Left ventricle myocardium inferior (tissue), 1 donor: ENCODE measurements around the gene MLST8. TPM values are rescaled to one million over a fixed set of nuclear protein-coding genes. Genes with fewer than 3 reads are reported as not detected.

Experiments used
- DNase-seq: peaks from one replicate; pipeline ENCODE4 v3.0.0-alpha.2; 2020
- H3K27ac ChIP-seq: fragments of 200-600 bp; replicated peaks from 2 replicates; pipeline ENCODE4 v1.8.0; 2021
- H3K27me3 ChIP-seq: fragments of 200-600 bp; 2 replicates; pipeline ENCODE4 v1.8.0; 2021; ENCODE audit warnings: low read depth
- H3K36me3 ChIP-seq: fragments of 200-600 bp; 2 replicates; pipeline ENCODE4 v1.8.0; 2021
- H3K4me1 ChIP-seq: fragments of 200-600 bp; 2 replicates; pipeline ENCODE4 v1.8.0; 2021
- H3K4me3 ChIP-seq: fragments of 200-600 bp; 2 replicates; pipeline ENCODE4 v1.8.0; 2021; ENCODE audit warnings: mild to moderate bottlenecking, moderate library complexity
- H3K9me3 ChIP-seq: fragments of 200-600 bp; replicated peaks from 2 replicates; pipeline ENCODE4 v1.8.0; 2021
- intact Hi-C: fragments of 100-400 bp; cut with micrococcal nuclease; formaldehyde crosslinking; loops from one replicate; pipeline ENCODE4 v1.11.0; 2022
- total RNA-seq: library from RNA; stranded (reverse); fragmentation: NEBNext Ultra II Directional; extraction: Animal tissue kit (Norgen Biotek cat#: 25700); gene quantifications from one replicate; pipeline ENCODE4 v1.2.1, GENCODE V29; 2021
- TF ChIP-seq, protein P1 (sequence below): fragments of 200-600 bp; IDR thresholded peaks from 2 replicates; pipeline ENCODE4 v1.8.0; 2021; ENCODE audit warnings: antibody characterized with exemption, mild to moderate bottlenecking, borderline replicate concordance
- donor health status: DM: no; HTN: yes; CAD: no; lungs with severe emphysema.

Gene MLST8
- total RNA-seq, 1 donor from 2014 or later, result 27.3 TPM

DNA sequence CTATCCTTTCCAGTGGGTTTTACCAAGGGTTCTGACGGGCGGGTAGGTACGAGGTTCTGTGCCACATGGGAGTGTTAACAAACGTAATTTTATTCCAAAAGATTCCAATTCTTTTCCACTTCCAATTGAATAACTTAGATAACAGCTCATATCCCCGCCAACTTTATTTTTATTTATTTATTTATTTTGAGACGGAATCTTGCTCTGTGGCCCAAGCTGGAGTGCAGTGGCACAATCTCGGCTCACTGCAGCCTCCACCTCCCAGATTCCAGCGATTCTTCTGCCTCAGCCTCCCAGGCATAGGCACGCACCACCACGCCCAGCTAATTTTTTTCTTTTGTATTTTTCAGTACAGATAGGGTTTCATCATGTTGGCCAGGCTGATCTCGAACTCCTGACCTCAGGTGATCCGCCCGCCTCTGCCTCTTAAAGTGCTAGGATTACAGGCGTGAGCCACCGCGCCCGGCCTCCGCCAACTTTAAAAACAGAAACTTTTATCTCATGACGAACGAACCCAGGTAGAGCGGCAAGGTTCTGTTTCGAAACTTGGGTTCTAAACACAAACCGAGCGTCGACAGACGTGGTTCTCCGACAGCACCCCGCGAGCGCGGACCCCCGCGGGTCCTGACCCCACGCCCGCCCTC is 45.5 kb downstream of the MLST8 start:
- H3K27me3 ChIP-seq, result no peaks in the 10 kb centered on the region
- peaks cover 54% of the 10 kb centered on the region for H3K36me3 ChIP-seq
- peak overlapping the region; percentile 98 for H3K27ac ChIP-seq
- H3K4me3 ChIP-seq, result peak overlapping the region; percentile 85
- intact Hi-C loops, result no loop called here
- TF ChIP-seq, protein P1, sequence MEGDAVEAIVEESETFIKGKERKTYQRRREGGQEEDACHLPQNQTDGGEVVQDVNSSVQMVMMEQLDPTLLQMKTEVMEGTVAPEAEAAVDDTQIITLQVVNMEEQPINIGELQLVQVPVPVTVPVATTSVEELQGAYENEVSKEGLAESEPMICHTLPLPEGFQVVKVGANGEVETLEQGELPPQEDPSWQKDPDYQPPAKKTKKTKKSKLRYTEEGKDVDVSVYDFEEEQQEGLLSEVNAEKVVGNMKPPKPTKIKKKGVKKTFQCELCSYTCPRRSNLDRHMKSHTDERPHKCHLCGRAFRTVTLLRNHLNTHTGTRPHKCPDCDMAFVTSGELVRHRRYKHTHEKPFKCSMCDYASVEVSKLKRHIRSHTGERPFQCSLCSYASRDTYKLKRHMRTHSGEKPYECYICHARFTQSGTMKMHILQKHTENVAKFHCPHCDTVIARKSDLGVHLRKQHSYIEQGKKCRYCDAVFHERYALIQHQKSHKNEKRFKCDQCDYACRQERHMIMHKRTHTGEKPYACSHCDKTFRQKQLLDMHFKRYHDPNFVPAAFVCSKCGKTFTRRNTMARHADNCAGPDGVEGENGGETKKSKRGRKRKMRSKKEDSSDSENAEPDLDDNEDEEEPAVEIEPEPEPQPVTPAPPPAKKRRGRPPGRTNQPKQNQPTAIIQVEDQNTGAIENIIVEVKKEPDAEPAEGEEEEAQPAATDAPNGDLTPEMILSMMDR, result no peak
- H3K4me1 ChIP-seq, result peaks cover 37% of the 10 kb centered on the region
- no peaks in the 10 kb centered on the region for H3K9me3 ChIP-seq
- no peak for DNase-seq

- peaks cover 37% of the 10 kb centered on the region for H3K4me1 ChIP-seq
- peak within 1 kb of the TSS; percentile 85 for H3K4me3 ChIP-seq
- H3K36me3 ChIP-seq, result peaks cover 54% of the 10 kb centered on the region
- peak within 1 kb of the TSS; percentile 98 for H3K27ac ChIP-seq
- TF ChIP-seq, protein P1, result peak; percentile 83
- no peaks in the 10 kb centered on the region for H3K27me3 ChIP-seq
- no peaks in the 10 kb centered on the region for H3K9me3 ChIP-seq
- DNase-seq, result peak; percentile 97
- intact Hi-C loops, result no loop called here
Observed at GRCh38 chr16:2251296-2252111, 46.2 kb downstream of the MLST8 start, which contains the start of gene ECI1. ECI1 (minus strand) TSS chr16:2251587; CDS start chr16:2251566, 21 bp downstream.

DNA sequence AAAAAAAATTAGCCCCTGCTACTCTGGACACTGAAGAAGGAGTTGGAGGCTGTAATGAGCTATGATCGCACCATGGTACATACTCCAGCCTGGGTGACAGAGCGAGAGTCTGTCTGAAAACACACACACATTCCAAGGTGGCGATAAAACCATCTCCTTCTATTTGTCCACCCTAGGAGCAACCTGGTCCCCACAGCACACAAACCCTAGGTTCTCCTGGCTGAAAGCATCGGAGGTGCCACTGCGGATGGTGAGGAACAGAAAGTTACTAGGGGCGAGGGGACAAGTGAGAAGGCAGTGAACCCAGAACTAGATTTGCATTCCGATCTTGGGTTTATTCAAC is 47.5 kb downstream of the MLST8 start:
- intact Hi-C loops, result no loop called here
- TF ChIP-seq, protein P1, result no peak
- Histone ChIP-seq H3K36me3 (peaks cover 63% of the 10 kb centered on the region), H3K9me3 (no peaks in the 10 kb centered on the region), H3K4me1 (peaks cover 30% of the 10 kb centered on the region), H3K27ac (peak overlapping the region; percentile 98), H3K27me3 (no peaks in the 10 kb centered on the region), H3K4me3 (no peak overlapping the region)
- DNase-seq, result no peak

- no peak for DNase-seq
- intact Hi-C loops, result no loop called here
- H3K36me3 ChIP-seq, result peaks cover 66% of the 10 kb centered on the region
- TF ChIP-seq, protein P1, result no peak
- H3K4me1 ChIP-seq, result peaks cover 30% of the 10 kb centered on the region
- no peaks in the 10 kb centered on the region for H3K27me3 ChIP-seq
- H3K9me3 ChIP-seq, result no peaks in the 10 kb centered on the region
- H3K27ac ChIP-seq, result no peak overlapping the region
- no peak overlapping the region for H3K4me3 ChIP-seq
Observed at GRCh38 chr16:2253293-2253692, 48.0 kb downstream of the MLST8 start.

- Histone ChIP-seq H3K27ac (no peak overlapping the region), H3K36me3 (peaks cover 89% of the 10 kb centered on the region), H3K4me3 (no peak overlapping the region), H3K27me3 (no peaks in the 10 kb centered on the region), H3K4me1 (peaks cover 8% of the 10 kb centered on the region), H3K9me3 (no peaks in the 10 kb centered on the region)
- intact Hi-C loops, result no loop called here
- DNase-seq, result no peak
- TF ChIP-seq, protein P1, result no peak
Observed at GRCh38 chr16:2256531-2257140, 51.4 kb downstream of the MLST8 start.
